ENCODE data around the gene ARHGAP15.

GRCh38 chr2:143732871-143733270 lies 603.7 kb downstream of the ARHGAP15 start:
- TF ChIP-seq CTCF (IDR thresholded peaks at IDR 0.05), result no peak
- TF ChIP-seq ZFX (IDR thresholded peaks at IDR 0.05; ENCODE audit: borderline replicate concordance), result no peak

Data from 22Rv1 (cell line).